ENCODE results near the gene CNTN1. TPM values are rescaled to one million over a fixed set of nuclear protein-coding genes. Genes with fewer than 3 reads are reported as not detected.

Gene CNTN1
- total and polyA plus RNA-seq, 2 of the 4 experiments (the other 2 are of a cell fraction), result 0.10 to 0.18 TPM

DNA sequence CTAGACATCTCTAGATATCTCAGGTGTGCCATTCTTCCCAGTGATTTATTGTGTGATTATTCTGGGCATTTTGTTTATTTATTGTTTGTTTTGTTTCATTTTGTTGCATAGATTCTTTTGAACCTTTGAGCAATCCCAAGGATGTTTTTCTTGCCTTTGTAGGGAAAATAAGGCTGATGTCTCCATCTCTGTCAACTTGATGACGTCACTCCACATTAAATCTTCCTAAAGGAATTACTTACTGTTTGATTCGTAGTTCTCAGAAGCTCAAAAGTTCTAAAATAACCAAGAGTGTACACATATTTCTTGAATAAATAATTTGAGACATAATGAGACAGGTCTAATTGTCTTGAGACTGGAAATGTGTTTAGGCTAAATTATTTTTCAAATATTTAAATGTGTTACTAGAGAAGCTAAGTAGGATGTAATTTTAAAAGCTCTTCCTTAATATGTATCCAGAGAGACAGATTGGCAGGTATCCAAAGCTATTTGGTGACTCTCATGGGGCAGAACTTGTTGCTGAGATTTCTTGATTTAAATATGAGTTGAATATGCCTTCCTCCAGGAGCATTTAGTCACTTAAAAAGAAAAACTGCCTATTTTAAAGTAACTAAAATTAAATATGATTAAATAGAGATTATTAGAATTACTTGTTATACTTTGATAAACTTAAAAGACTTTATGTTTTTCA is 128.7 kb downstream of the CNTN1 start:
- Histone ChIP-seq H3K56ac (ENCODE audit: extremely low read depth, insufficient read depth, low read length) (no peak overlapping the region), H3K14ac (replicated peaks; ENCODE audit: low read depth, low read length) (no peak overlapping the region), H3K27me3 (ENCODE audit: control insufficient read depth, insufficient read depth, low read length) (no peaks in the 10 kb centered on the region), H3K9ac (ENCODE audit: low read depth, low read length) (no peak overlapping the region), H2BK120ac (ENCODE audit: low read depth, low read length) (no peak overlapping the region), H3K9me3 (ENCODE audit: control insufficient read depth, insufficient read depth, low read length) (peaks cover 3% of the 10 kb centered on the region; the same call in 1 of the 2 replicates), H3K4ac (ENCODE audit: low read depth, low read length) (no peak overlapping the region), H4K91ac (ENCODE audit: insufficient read depth, low read depth, low read length) (no peak overlapping the region), H3K79me1 (ENCODE audit: low read depth in 1 of 2, low read length in 2 of 2) (no peaks in the 10 kb centered on the region), H3K4me2 (ENCODE audit: low read depth, low read length) (no peak overlapping the region), H3K4me3 (ENCODE audit: insufficient read depth, low read depth, low read length) (no peak overlapping the region), H3K9me1 (ENCODE audit: insufficient read depth, low read length) (no peaks in the 10 kb centered on the region), H2BK5ac (ENCODE audit: low read depth, low read length, poor library complexity, severe bottlenecking) (no peak overlapping the region), H3K18ac (ENCODE audit: low read depth, low read length) (no peak overlapping the region), H4K8ac (ENCODE audit: low read depth in 2 of 2, low read length in 2 of 2) (no peak overlapping the region), H2AFZ (replicated peaks; ENCODE audit: low read length, poor library complexity) (no peak overlapping the region), H3K23ac (ENCODE audit: low read depth, low read length) (no peak overlapping the region), H4K20me1 (ENCODE audit: insufficient read depth, low read length) (no peaks in the 10 kb centered on the region), H2AK5ac (ENCODE audit: low read depth, low read length) (no peak overlapping the region), H2AK9ac (replicated peaks; ENCODE audit: low read depth, low read length, poor library complexity) (no peak overlapping the region), H3K4me1 (ENCODE audit: control insufficient read depth, insufficient read depth, low read length) (no peaks in the 10 kb centered on the region), H2BK20ac (ENCODE audit: low read depth, low read length) (no peak overlapping the region), H4K5ac (ENCODE audit: low read depth, low read length) (no peak overlapping the region), H3K27ac (ENCODE audit: insufficient read depth, low read length) (no peak overlapping the region), H2BK15ac (ENCODE audit: low read depth, low read length) (no peak overlapping the region), H3K36me3 (ENCODE audit: control insufficient read depth, insufficient read depth, low read length) (no peaks in the 10 kb centered on the region)
- in situ Hi-C loops (cut with MboI; ENCODE audit: low sequenced_read_pairs), result no loop called here
- DNase-seq (no peak), ATAC-seq (ENCODE audit: low read depth) (no peak)
- intact Hi-C loops (cut with micrococcal nuclease), result no loop called here
- TF ChIP-seq MAFK (IDR thresholded peaks at IDR 0.05; ENCODE audit: low read depth, low read length), result no peak
- no peak for TF ChIP-seq POLR2A (IDR thresholded peaks at IDR 0.05; ENCODE audit: low read depth, low read length)
- TF ChIP-seq RFX5 (IDR thresholded peaks at IDR 0.05; ENCODE audit: low read depth, low read length), result no peak
- TF ChIP-seq RAD21 (IDR thresholded peaks at IDR 0.05; ENCODE audit: low read length), result no peak
- TF ChIP-seq NFE2L2 (IDR thresholded peaks at IDR 0.05; ENCODE audit: low read depth, low read length), result no peak
- no peak for TF ChIP-seq CEBPB (IDR thresholded peaks at IDR 0.05; ENCODE audit: low read depth, low read length)
- no peak for TF ChIP-seq MXI1 (IDR thresholded peaks at IDR 0.05; ENCODE audit: borderline replicate concordance, low read depth, low read length)
- ChIA-PET CTCF (no interaction called here), POLR2A (ENCODE audit: unreplicated experiment) (no interaction called here)
- dilution Hi-C loops (cut with HindIII; ENCODE audit: low sequenced_read_pairs, unreplicated experiment), result no loop called here
- WGBS, 2 experiments (ENCODE audit: extremely low coverage in 2 of 2, insufficient read length in 1 of 2), result no CpG with 5 or more reads among the region's 2 CpGs
- BruUV-seq (replicated peaks), result no TSS peak

Data from IMR-90 (cell line).